Activated CD4-positive, alpha-beta T cell treated with anti-CD3 and anti-CD28 coated beads for 1 hour (primary cell): ENCODE measurements around the gene DSTN.
A peak's percentile ranks its signal among the peaks of the same experiment; 100 is the strongest.

Experiments used
- DNase-seq: peaks from one replicate; pipeline ENCODE4 v3.0.0-alpha.2; 2020

DSTN gene

GRCh38 chr20:17613328-17614175, 43.7 kb downstream of the DSTN start:
- DNase-seq, result no peak

GRCh38 chr20:17614176-17614811, 44.4 kb downstream of the DSTN start:
- DNase-seq, result peak; percentile 7

- peak; percentile 5 for DNase-seq
Measured at GRCh38 chr20:17614812-17615644, 45.2 kb downstream of the DSTN start.

GRCh38 chr20:17615645-17616479, 46.0 kb downstream of the DSTN start:
- DNase-seq, result peak; percentile 5

GRCh38 chr20:17616480-17617211, 46.8 kb downstream of the DSTN start:
- peak; percentile 6 for DNase-seq

- DNase-seq, result peak; percentile 22
Measured at GRCh38 chr20:17617212-17617867, 47.5 kb downstream of the DSTN start.

GRCh38 chr20:17617868-17618672, 48.2 kb downstream of the DSTN start:
- peak; percentile 7 for DNase-seq

GRCh38 chr20:17618673-17619013, 48.8 kb downstream of the DSTN start:
- DNase-seq, result no peak

- no peak for DNase-seq
Measured at GRCh38 chr20:17619351-17620093, 49.6 kb downstream of the DSTN start.

- DNase-seq, result peak; percentile 6
Measured at GRCh38 chr20:17620371-17621228, 50.7 kb downstream of the DSTN start.

- DNase-seq, result no peak
Measured at GRCh38 chr20:17621229-17621968, 51.5 kb downstream of the DSTN start.

GRCh38 chr20:17622086-17622850, 52.4 kb downstream of the DSTN start:
- DNase-seq, result peak; percentile 4

GRCh38 chr20:17622851-17623508, 53.1 kb downstream of the DSTN start:
- DNase-seq, result no peak

- DNase-seq, result no peak
Measured at GRCh38 chr20:17624070-17624469, 54.2 kb downstream of the DSTN start.

- no peak for DNase-seq
Measured at GRCh38 chr20:17624551-17625245, 54.8 kb downstream of the DSTN start.
